GM18907 (cell line): ENCODE results near the gene EFCAB13.

ENCODE experiments used
- ATAC-seq: cut with Tn5 transposase; IDR thresholded peaks from one replicate; pipeline ENCODE4 v1.9.1; 2021; ENCODE audit warnings: mild to moderate bottlenecking, moderate library complexity; ENCODE audit not compliant: unreplicated experiment

Gene EFCAB13

GRCh38 chr17:47291242-47291873 is 32.4 kb upstream of the EFCAB13 start:
- ATAC-seq = no peak

- no peak for ATAC-seq
Measured at GRCh38 chr17:47292206-47292605, 31.5 kb upstream of the EFCAB13 start.

GRCh38 chr17:47295037-47295873 is 28.5 kb upstream of the EFCAB13 start:
- ATAC-seq = no peak

GRCh38 chr17:47295874-47296255 is 27.9 kb upstream of the EFCAB13 start:
- ATAC-seq = no peak

- ATAC-seq = no peak
Measured at GRCh38 chr17:47297661-47298400, 25.9 kb upstream of the EFCAB13 start.

- no peak for ATAC-seq
Measured at GRCh38 chr17:47298712-47299111, 25.0 kb upstream of the EFCAB13 start.

- ATAC-seq = no peak
Measured at GRCh38 chr17:47299239-47299910, 24.4 kb upstream of the EFCAB13 start.

GRCh38 chr17:47300718-47301117 is 23.0 kb upstream of the EFCAB13 start:
- no peak for ATAC-seq

GRCh38 chr17:47301161-47301560 is 22.6 kb upstream of the EFCAB13 start:
- no peak for ATAC-seq

- ATAC-seq = no peak
Measured at GRCh38 chr17:47301831-47302230, 21.9 kb upstream of the EFCAB13 start.

- ATAC-seq = no peak
Measured at GRCh38 chr17:47304186-47304585, 19.6 kb upstream of the EFCAB13 start.

GRCh38 chr17:47305302-47305923 is 18.3 kb upstream of the EFCAB13 start:
- no peak for ATAC-seq

GRCh38 chr17:47310186-47310733 is 13.5 kb upstream of the EFCAB13 start:
- ATAC-seq = no peak

GRCh38 chr17:47311420-47311819 is 12.3 kb upstream of the EFCAB13 start:
- ATAC-seq = no peak

GRCh38 chr17:47315451-47316266 is 8.1 kb upstream of the EFCAB13 start:
- ATAC-seq = no peak

- no peak for ATAC-seq
Measured at GRCh38 chr17:47316311-47316710, 7.4 kb upstream of the EFCAB13 start.

GRCh38 chr17:47317119-47317518 is 6.6 kb upstream of the EFCAB13 start:
- no peak for ATAC-seq

- ATAC-seq = no peak
Measured at GRCh38 chr17:47318197-47318918, 5.4 kb upstream of the EFCAB13 start.
